Measurements from ENCODE around the gene SEPTIN11.

- TF ChIP-seq POLR2A (IDR thresholded peaks at IDR 0.05) (no peak), POLR2AphosphoS5 (IDR thresholded peaks at IDR 0.05; ENCODE audit: insufficient read depth in 1 of 2, low read depth in 1 of 2) (no peak)
- TF ChIP-seq, protein P1, sequence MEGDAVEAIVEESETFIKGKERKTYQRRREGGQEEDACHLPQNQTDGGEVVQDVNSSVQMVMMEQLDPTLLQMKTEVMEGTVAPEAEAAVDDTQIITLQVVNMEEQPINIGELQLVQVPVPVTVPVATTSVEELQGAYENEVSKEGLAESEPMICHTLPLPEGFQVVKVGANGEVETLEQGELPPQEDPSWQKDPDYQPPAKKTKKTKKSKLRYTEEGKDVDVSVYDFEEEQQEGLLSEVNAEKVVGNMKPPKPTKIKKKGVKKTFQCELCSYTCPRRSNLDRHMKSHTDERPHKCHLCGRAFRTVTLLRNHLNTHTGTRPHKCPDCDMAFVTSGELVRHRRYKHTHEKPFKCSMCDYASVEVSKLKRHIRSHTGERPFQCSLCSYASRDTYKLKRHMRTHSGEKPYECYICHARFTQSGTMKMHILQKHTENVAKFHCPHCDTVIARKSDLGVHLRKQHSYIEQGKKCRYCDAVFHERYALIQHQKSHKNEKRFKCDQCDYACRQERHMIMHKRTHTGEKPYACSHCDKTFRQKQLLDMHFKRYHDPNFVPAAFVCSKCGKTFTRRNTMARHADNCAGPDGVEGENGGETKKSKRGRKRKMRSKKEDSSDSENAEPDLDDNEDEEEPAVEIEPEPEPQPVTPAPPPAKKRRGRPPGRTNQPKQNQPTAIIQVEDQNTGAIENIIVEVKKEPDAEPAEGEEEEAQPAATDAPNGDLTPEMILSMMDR (IDR thresholded peaks at IDR 0.05) = no peak
Observed at GRCh38 chr4:76984127-76984526, 34.6 kb downstream of the SEPTIN11 start.
